ENCODE data around the gene TYR. TPM values are rescaled to one million over a fixed set of nuclear protein-coding genes. Genes with fewer than 3 reads are reported as not detected.
"Not testable (repeated sequence)": the region's sequence is repeated elsewhere in the genome, so short reads cannot be mapped to it uniquely, and the experiment has no call there.

The TYR gene
- total and polyA plus RNA-seq, 2 donors = not detected

GRCh38 chr11:89340450-89340849 lies 162.8 kb downstream of the TYR start:
- not testable (repeated sequence) for H3K4me1 ChIP-seq (ENCODE audit: insufficient read depth); DNase-seq (ENCODE audit: extremely low spot score); H3K4me3 ChIP-seq (ENCODE audit: low read depth, low read length); H3K36me3 ChIP-seq (ENCODE audit: insufficient read depth); H3K27ac ChIP-seq (ENCODE audit: low read depth)

GRCh38 chr11:89342880-89343572 lies 165.4 kb downstream of the TYR start:
- H3K4me3 ChIP-seq (ENCODE audit: low read depth, low read length); DNase-seq (ENCODE audit: extremely low spot score): not testable (repeated sequence)

More at GRCh38 chr11:89342880-89343572, 165.4 kb downstream of the TYR start:
- H3K36me3 ChIP-seq (ENCODE audit: insufficient read depth); H3K4me1 ChIP-seq (ENCODE audit: insufficient read depth); H3K27ac ChIP-seq (ENCODE audit: low read depth): not testable (repeated sequence)
- 56% methylated on average over 3 of the region's 3 CpGs for WGBS

Other genes starting within 250 kb of the TYR start
- gene GRM5, start 111.9 kb upstream of the TYR start, total RNA-seq = 0.53 TPM
- 0.01 TPM for gene GRM5, start 111.9 kb upstream of the TYR start, polyA plus RNA-seq